Mesendoderm (in vitro differentiated cells): Measurements from ENCODE around the gene CRB2.

Experiments used
- DNase-seq: peaks from one replicate; pipeline ENCODE4 v3.0.0; 2013
- H2AK5ac ChIP-seq: 2 replicates; pipeline ENCODE4 v1.6.1; 2013; ENCODE audit warnings: low read length, inconsistent platforms
- H2BK120ac ChIP-seq: 2 replicates; pipeline ENCODE4 v1.6.1; 2013; ENCODE audit warnings: low read depth, mild to moderate bottlenecking, low read length, moderate library complexity, mixed read lengths
- H2BK15ac ChIP-seq: replicated peaks from 2 replicates; pipeline ENCODE4 v1.6.1; 2013; ENCODE audit warnings: low read depth, mild to moderate bottlenecking, moderate library complexity
- H2BK5ac ChIP-seq: 2 replicates; pipeline ENCODE4 v1.6.1; 2013; ENCODE audit warnings: low read length, inconsistent platforms
- H3K18ac ChIP-seq: 2 replicates; pipeline ENCODE4 v1.6.1; 2013; ENCODE audit warnings: mild to moderate bottlenecking, low read length, mixed read lengths
- H3K23ac ChIP-seq: one replicate; pipeline ENCODE4 v1.6.1; 2013; ENCODE audit warnings: low read length
- H3K27ac ChIP-seq: 2 replicates; pipeline ENCODE4 v1.5.1; 2013; ENCODE audit warnings: low read depth, mild to moderate bottlenecking, inconsistent platforms, low read length, moderate library complexity
- H3K27me3 ChIP-seq: 2 replicates; pipeline ENCODE4 v1.6.1; 2013; ENCODE audit warnings: low read length, control low read depth, mild to moderate bottlenecking, inconsistent platforms; ENCODE audit not compliant: insufficient read depth, poor library complexity
- H3K36me3 ChIP-seq: 2 replicates; pipeline ENCODE4 v1.6.1; 2013; ENCODE audit warnings: low read length, inconsistent platforms; ENCODE audit not compliant: control insufficient read depth, insufficient read depth
- H3K4ac ChIP-seq: one replicate; pipeline ENCODE4 v1.6.1; 2013; ENCODE audit warnings: low read depth, mild to moderate bottlenecking, low read length, moderate library complexity
- H3K4me1 ChIP-seq: 2 replicates; pipeline ENCODE4 v1.6.1; 2013; ENCODE audit warnings: low read depth, low read length, inconsistent platforms; ENCODE audit not compliant: control insufficient read depth
- H3K4me2 ChIP-seq: 2 replicates; pipeline ENCODE4 v1.6.1; 2013; ENCODE audit warnings: low read length
- H3K4me3 ChIP-seq: 2 replicates; pipeline ENCODE4 v1.5.1; 2013; ENCODE audit warnings: mild to moderate bottlenecking, low read length
- H3K56ac ChIP-seq: one replicate; pipeline ENCODE4 v1.6.1; 2013; ENCODE audit warnings: low read length
- H3K79me1 ChIP-seq: 2 replicates; pipeline ENCODE4 v1.6.1; 2013; ENCODE audit warnings: low read length, inconsistent platforms
- H3K79me2 ChIP-seq: 2 replicates; pipeline ENCODE4 v1.6.1; 2013; ENCODE audit warnings: mild to moderate bottlenecking, low read length; ENCODE audit not compliant: control insufficient read depth, insufficient read depth
- H3K9ac ChIP-seq: 2 replicates; pipeline ENCODE4 v1.6.1; 2013; ENCODE audit warnings: low read length, inconsistent platforms
- H4K5ac ChIP-seq: one replicate; pipeline ENCODE4 v1.6.1; 2013; ENCODE audit warnings: low read length
- H4K8ac ChIP-seq: one replicate; pipeline ENCODE4 v1.6.1; 2013; ENCODE audit warnings: low read depth, mild to moderate bottlenecking, control low read depth, low read length, moderate library complexity
- WGBS: extraction: QIAGEN DNeasy Blood & Tissue Kit; methylation state at CpG from one replicate; pipeline ENCODE4 v1.1.7; 2013; ENCODE audit warnings: low lambda C conversion rate, missing lambda C conversion rate; ENCODE audit not compliant: insufficient coverage; ENCODE audit errors: extremely low coverage; 5-methylcytosine and 5-hydroxymethylcytosine counted together

CRB2 gene

GRCh38 chr9:123336449-123336848, 19.5 kb upstream of the CRB2 start:
- Histone ChIP-seq H2AK5ac (no peak overlapping the region), H3K27ac (no peak overlapping the region), H3K79me1 (no peaks in the 10 kb centered on the region), H3K4me1 (peaks cover 2% of the 10 kb centered on the region), H2BK15ac (no peak overlapping the region), H3K9ac (no peak overlapping the region), H3K4ac (no peak overlapping the region), H2BK5ac (no peak overlapping the region), H4K8ac (no peak overlapping the region), H3K18ac (no peak overlapping the region), H3K36me3 (no peaks in the 10 kb centered on the region), H2BK120ac (no peak overlapping the region), H3K79me2 (no peaks in the 10 kb centered on the region), H3K4me2 (no peak overlapping the region), H3K23ac (no peak overlapping the region), H4K5ac (no peak overlapping the region), H3K4me3 (no peak overlapping the region), H3K56ac (no peak overlapping the region), H3K27me3 (no peaks in the 10 kb centered on the region)
- no peak for DNase-seq
- WGBS = no CpG with 5 or more reads among the region's 3 CpGs

DNA sequence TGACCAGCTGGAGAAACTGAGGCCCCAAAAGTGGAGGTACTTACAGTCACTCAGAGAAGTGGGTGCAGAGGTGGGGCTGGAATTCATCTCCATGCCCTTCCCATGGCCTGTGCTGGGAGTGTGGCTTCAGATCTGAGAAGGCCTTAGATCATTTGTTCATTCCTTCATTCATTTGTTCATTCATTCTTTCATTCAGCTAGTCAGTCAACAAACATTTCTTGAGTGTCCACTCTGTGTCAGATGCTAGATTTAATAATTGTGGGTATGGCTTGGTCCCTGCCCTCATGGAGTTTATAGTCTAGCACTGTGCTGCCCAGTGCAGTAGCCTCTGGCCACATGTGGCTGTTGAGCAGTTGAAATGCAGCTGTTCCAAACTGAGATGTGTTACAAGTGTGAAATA, 19.0 kb upstream of the CRB2 start:
- Histone ChIP-seq H3K4me1 (peaks cover 2% of the 10 kb centered on the region), H2BK5ac (no peak overlapping the region), H3K23ac (no peak overlapping the region), H3K36me3 (no peaks in the 10 kb centered on the region), H3K4me3 (no peak overlapping the region), H3K79me1 (no peaks in the 10 kb centered on the region), H3K4me2 (no peak overlapping the region), H3K9ac (no peak overlapping the region), H3K18ac (no peak overlapping the region), H3K79me2 (no peaks in the 10 kb centered on the region), H3K4ac (no peak overlapping the region), H2BK15ac (no peak overlapping the region), H2BK120ac (no peak overlapping the region), H2AK5ac (no peak overlapping the region), H4K8ac (no peak overlapping the region), H3K27ac (no peak overlapping the region), H3K27me3 (no peaks in the 10 kb centered on the region), H3K56ac (no peak overlapping the region), H4K5ac (no peak overlapping the region)
- no peak for DNase-seq

DNA sequence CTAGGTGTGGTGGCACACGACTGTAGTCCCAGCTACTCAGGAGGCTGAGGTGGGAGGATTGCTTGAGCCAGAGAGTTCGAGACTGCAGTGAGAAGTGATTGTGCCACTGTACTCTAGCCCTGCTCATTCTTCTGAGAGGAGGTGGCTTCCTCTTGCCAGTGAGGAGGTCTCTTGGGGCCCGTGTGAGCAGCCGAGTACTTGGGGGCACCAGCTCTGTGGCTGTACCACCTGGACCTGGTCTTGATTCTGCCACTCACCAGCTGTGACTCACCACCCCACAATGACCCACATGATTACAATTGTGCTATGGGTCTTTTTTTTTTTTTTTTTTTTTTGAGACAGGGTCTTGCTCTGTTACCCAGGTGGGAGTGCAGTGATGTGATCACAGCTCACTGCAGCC, 18.0 kb upstream of the CRB2 start:
- Histone ChIP-seq H2AK5ac (no peak overlapping the region), H3K27me3 (no peaks in the 10 kb centered on the region), H3K4ac (no peak overlapping the region), H2BK120ac (no peak overlapping the region), H3K9ac (no peak overlapping the region), H3K4me2 (no peak overlapping the region), H3K27ac (no peak overlapping the region), H3K79me1 (no peaks in the 10 kb centered on the region), H4K8ac (no peak overlapping the region), H3K36me3 (no peaks in the 10 kb centered on the region), H3K79me2 (no peaks in the 10 kb centered on the region), H3K56ac (no peak overlapping the region), H3K4me3 (no peak overlapping the region), H4K5ac (no peak overlapping the region), H3K23ac (no peak overlapping the region), H2BK5ac (no peak overlapping the region), H3K4me1 (peaks cover 2% of the 10 kb centered on the region), H2BK15ac (no peak overlapping the region), H3K18ac (no peak overlapping the region)
- WGBS = no CpG with 5 or more reads among the region's 4 CpGs
- no peak for DNase-seq

GRCh38 chr9:123338710-123339665, 17.0 kb upstream of the CRB2 start:
- peak overlapping the region; percentile 58 for H3K56ac ChIP-seq
- DNase-seq = peak; percentile 46
- no peak overlapping the region for H3K4me3 ChIP-seq
- H2BK15ac ChIP-seq = no peak overlapping the region
- H3K36me3 ChIP-seq = no peaks in the 10 kb centered on the region
- no peak overlapping the region for H4K8ac ChIP-seq
- no peak overlapping the region for H3K4ac ChIP-seq
- no peak overlapping the region for H3K23ac ChIP-seq
- H3K18ac ChIP-seq = no peak overlapping the region
- H2BK120ac ChIP-seq = no peak overlapping the region
- no peaks in the 10 kb centered on the region for H3K79me2 ChIP-seq
- H4K5ac ChIP-seq = no peak overlapping the region
- H2BK5ac ChIP-seq = no peak overlapping the region
- peaks cover 2% of the 10 kb centered on the region for H3K4me1 ChIP-seq
- WGBS = no CpG with 5 or more reads among the region's 35 CpGs
- no peak overlapping the region for H3K9ac ChIP-seq
- no peak overlapping the region for H2AK5ac ChIP-seq
- no peaks in the 10 kb centered on the region for H3K79me1 ChIP-seq
- H3K27ac ChIP-seq = no peak overlapping the region
- H3K4me2 ChIP-seq = no peak overlapping the region
- H3K27me3 ChIP-seq = no peaks in the 10 kb centered on the region

DNA sequence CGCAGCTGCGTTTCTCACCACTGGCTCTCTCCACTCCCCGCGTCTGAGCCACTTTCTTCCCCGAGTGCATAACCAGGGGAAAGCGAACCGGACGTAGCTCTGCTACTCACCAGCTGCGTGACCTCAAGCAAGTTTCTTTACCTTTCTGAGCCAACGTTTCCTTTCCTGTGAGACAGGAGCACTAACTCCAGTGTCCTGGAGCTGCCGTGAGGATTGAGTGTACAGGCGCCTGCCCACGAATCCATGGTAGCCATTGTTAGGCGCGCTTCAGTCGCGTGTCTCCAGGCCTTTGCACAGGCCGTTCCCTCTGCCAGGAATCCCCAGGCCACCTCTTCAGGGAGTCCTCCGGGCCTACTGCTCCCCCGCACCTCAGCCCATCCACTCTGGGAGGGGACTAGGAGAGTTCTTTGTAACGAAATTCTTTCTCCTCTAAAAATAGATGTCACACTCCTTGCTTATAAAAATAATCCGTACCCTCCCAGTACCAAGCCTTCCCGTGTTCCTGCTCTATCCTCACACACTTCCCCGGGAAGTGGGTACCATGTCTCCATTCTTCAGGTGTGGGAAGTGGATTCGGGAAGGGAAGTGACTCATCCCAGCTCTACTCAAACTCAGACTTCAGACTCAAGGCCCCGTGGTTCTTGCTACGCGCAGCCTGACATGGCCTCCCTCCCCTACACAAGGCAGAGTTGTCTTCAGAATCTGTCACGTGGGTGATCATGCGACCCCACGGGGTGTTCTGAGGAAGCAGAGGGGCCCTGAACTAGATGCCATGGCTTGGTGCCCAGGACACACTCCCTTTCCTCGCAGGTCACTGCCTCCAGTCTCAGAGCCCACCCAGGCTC, 16.1 kb upstream of the CRB2 start:
- Histone ChIP-seq H3K36me3 (no peaks in the 10 kb centered on the region), H3K4me3 (no peak overlapping the region), H3K79me2 (no peaks in the 10 kb centered on the region), H3K79me1 (no peaks in the 10 kb centered on the region), H2AK5ac (no peak overlapping the region), H3K4me2 (no peak overlapping the region), H3K27me3 (no peaks in the 10 kb centered on the region), H2BK15ac (no peak overlapping the region), H4K5ac (no peak overlapping the region), H3K4ac (no peak overlapping the region), H3K27ac (no peak overlapping the region), H2BK5ac (no peak overlapping the region), H3K4me1 (peaks cover 2% of the 10 kb centered on the region), H4K8ac (no peak overlapping the region), H3K56ac (peak overlapping the region; percentile 58), H3K23ac (no peak overlapping the region), H3K18ac (no peak overlapping the region), H2BK120ac (no peak overlapping the region), H3K9ac (peak overlapping the region; percentile 12)
- WGBS = no CpG with 5 or more reads among the region's 32 CpGs
- peak; percentile 54 for DNase-seq
